ENCODE results near the gene ZFYVE27. TPM values are rescaled to one million over a fixed set of nuclear protein-coding genes. Genes with fewer than 3 reads are reported as not detected.

ZFYVE27 gene
- total RNA-seq, 1 experiment from 2014 or later, result 31.7 TPM

DNA sequence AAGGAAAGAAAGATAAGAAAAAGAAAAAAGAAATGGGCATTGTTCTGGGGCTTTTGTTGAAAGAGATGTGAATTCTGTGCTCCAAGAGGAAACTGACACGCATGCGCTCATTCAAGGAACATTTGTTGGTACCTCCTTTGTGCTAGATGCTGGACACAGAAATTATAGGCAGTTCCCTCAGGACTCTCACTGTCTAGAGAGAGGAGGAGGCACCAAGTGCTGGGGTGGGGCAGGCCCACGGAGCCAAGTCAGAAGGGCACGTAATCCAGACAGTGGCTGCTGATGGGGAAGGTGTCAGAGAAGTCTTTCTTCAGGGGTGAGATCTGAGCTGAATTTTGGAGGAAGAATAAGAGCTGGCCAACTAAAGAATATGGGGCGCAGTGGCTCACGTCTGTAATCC is 2.9 kb upstream of the ZFYVE27 start:
- no peak for DNase-seq (ENCODE audit: low spot score)

GRCh38 chr10:97736403-97736901 is 476 bp upstream of the ZFYVE27 start:
- H3K4me1 ChIP-seq (ENCODE audit: insufficient read depth, low read length, poor library complexity, severe bottlenecking), result peaks cover 15% of the 10 kb centered on the region
- no peaks in the 10 kb centered on the region for H3K27me3 ChIP-seq (replicated peaks; ENCODE audit: insufficient read depth, low read depth, low read length, poor library complexity)
- peak overlapping the region; percentile 80 for H3K4me3 ChIP-seq (ENCODE audit: low read depth, low read length, poor library complexity, severe bottlenecking)
- BruUV-seq (replicated peaks), result no TSS peak
- peaks cover 3% of the 10 kb centered on the region for H3K36me3 ChIP-seq (ENCODE audit: insufficient read depth, low read length, poor library complexity, severe bottlenecking)
- peak overlapping the region; percentile 87 for H3K27ac ChIP-seq (ENCODE audit: low read depth, low read length, poor library complexity, severe bottlenecking)
- no peak for TF ChIP-seq EZH2 (IDR thresholded peaks at IDR 0.05; ENCODE audit: borderline replicate concordance, low read depth, low read length, poor library complexity, severe bottlenecking)
- TF ChIP-seq, protein P1, sequence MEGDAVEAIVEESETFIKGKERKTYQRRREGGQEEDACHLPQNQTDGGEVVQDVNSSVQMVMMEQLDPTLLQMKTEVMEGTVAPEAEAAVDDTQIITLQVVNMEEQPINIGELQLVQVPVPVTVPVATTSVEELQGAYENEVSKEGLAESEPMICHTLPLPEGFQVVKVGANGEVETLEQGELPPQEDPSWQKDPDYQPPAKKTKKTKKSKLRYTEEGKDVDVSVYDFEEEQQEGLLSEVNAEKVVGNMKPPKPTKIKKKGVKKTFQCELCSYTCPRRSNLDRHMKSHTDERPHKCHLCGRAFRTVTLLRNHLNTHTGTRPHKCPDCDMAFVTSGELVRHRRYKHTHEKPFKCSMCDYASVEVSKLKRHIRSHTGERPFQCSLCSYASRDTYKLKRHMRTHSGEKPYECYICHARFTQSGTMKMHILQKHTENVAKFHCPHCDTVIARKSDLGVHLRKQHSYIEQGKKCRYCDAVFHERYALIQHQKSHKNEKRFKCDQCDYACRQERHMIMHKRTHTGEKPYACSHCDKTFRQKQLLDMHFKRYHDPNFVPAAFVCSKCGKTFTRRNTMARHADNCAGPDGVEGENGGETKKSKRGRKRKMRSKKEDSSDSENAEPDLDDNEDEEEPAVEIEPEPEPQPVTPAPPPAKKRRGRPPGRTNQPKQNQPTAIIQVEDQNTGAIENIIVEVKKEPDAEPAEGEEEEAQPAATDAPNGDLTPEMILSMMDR (conservative IDR thresholded peaks at IDR 0.05; ENCODE audit: low read depth, low read length), result no peak
- ChIA-PET POLR2A (ENCODE audit: low non-redundant PET) (no interaction called here), CTCF (interaction anchor here (0.7 to 1.0 kb wide), 2 partner anchors 25 to 49 kb away, joined by 3 to 4 read pairs; partner anchors contain the start of gene AVPI1)
- intact Hi-C loops (cut with micrococcal nuclease; ENCODE audit: unreplicated experiment), result no loop called here
- H3K9me3 ChIP-seq (ENCODE audit: low read depth, low read length, poor library complexity, severe bottlenecking), result no peaks in the 10 kb centered on the region
- DNase-seq (ENCODE audit: low spot score), result no peak

More for the DNA sequence above, 2.9 kb upstream of the ZFYVE27 start:
- no peaks in the 10 kb centered on the region for H3K27me3 ChIP-seq (replicated peaks; ENCODE audit: insufficient read depth, low read depth, low read length, poor library complexity)
- CTCF ChIA-PET, result interaction anchor here (0.5 to 1.6 kb wide), 3 partner anchors 25 to 109 kb away, joined by 3 to 8 read pairs (median 6); no protein-coding TSS in a partner anchor
- peaks cover 6% of the 10 kb centered on the region for H3K4me1 ChIP-seq (ENCODE audit: insufficient read depth, low read length, poor library complexity, severe bottlenecking)
- TF ChIP-seq EZH2 (IDR thresholded peaks at IDR 0.05; ENCODE audit: borderline replicate concordance, low read depth, low read length, poor library complexity, severe bottlenecking), result no peak
- TF ChIP-seq, protein P1 (conservative IDR thresholded peaks at IDR 0.05; ENCODE audit: low read depth, low read length), result no peak
- intact Hi-C loops (cut with micrococcal nuclease; ENCODE audit: unreplicated experiment), result loop anchor here (5.0 kb wide), 1 partner anchor 162 kb away; the partner anchor contains the start of gene ANKRD2
- no peaks in the 10 kb centered on the region for H3K36me3 ChIP-seq (ENCODE audit: insufficient read depth, low read length, poor library complexity, severe bottlenecking)
- H3K4me3 ChIP-seq (ENCODE audit: low read depth, low read length, poor library complexity, severe bottlenecking), result no peak overlapping the region
- no peaks in the 10 kb centered on the region for H3K9me3 ChIP-seq (ENCODE audit: low read depth, low read length, poor library complexity, severe bottlenecking)
- no peak overlapping the region for H3K27ac ChIP-seq (ENCODE audit: low read depth, low read length, poor library complexity, severe bottlenecking)
- POLR2A ChIA-PET (ENCODE audit: low non-redundant PET), result interaction anchor here (0.7 kb wide), 1 partner anchor 21 kb away, joined by 15 read pairs; the partner anchor contains the start of gene MARVELD1
- BruUV-seq (replicated peaks), result no TSS peak

- intact Hi-C loops (cut with micrococcal nuclease; ENCODE audit: unreplicated experiment), result no loop called here
- BruUV-seq (replicated peaks), result no TSS peak
- CTCF ChIA-PET, result no interaction called here
Observed at GRCh38 chr10:97737770-97738265, 890 bp downstream of the ZFYVE27 start.

More at GRCh38 chr10:97737770-97738265, 890 bp downstream of the ZFYVE27 start:
- DNase-seq (ENCODE audit: low spot score), result no peak
- POLR2A ChIA-PET (ENCODE audit: low non-redundant PET), result no interaction called here
- H3K27me3 ChIP-seq (replicated peaks; ENCODE audit: insufficient read depth, low read depth, low read length, poor library complexity), result no peaks in the 10 kb centered on the region
- TF ChIP-seq, protein P1 (conservative IDR thresholded peaks at IDR 0.05; ENCODE audit: low read depth, low read length), result no peak
- TF ChIP-seq EZH2 (IDR thresholded peaks at IDR 0.05; ENCODE audit: borderline replicate concordance, low read depth, low read length, poor library complexity, severe bottlenecking), result no peak
- H3K4me3 ChIP-seq (ENCODE audit: low read depth, low read length, poor library complexity, severe bottlenecking), result peak overlapping the region; percentile 80
- H3K36me3 ChIP-seq (ENCODE audit: insufficient read depth, low read length, poor library complexity, severe bottlenecking), result peaks cover 4% of the 10 kb centered on the region
- peaks cover 15% of the 10 kb centered on the region for H3K4me1 ChIP-seq (ENCODE audit: insufficient read depth, low read length, poor library complexity, severe bottlenecking)
- H3K9me3 ChIP-seq (ENCODE audit: low read depth, low read length, poor library complexity, severe bottlenecking), result no peaks in the 10 kb centered on the region
- peak overlapping the region; percentile 87 for H3K27ac ChIP-seq (ENCODE audit: low read depth, low read length, poor library complexity, severe bottlenecking)

Data from A673 (cell line).